H1 (cell line): ENCODE data around the gene LCNL1. TPM values are rescaled to one million over a fixed set of nuclear protein-coding genes. Genes with fewer than 3 reads are reported as not detected.

Source experiments
- CTCF ChIA-PET: fragments of 300-600 bp; sonication (Branson Sonifier 250); formaldehyde crosslinking; loops from one replicate; lab custom pipeline; 2021; ENCODE audit not compliant: partially characterized antibody; lab: Charles Lee
- POLR2A ChIA-PET: fragments of 300-600 bp; sonication (Branson Sonifier 250); formaldehyde crosslinking; loops from one replicate; lab custom pipeline; 2021; ENCODE audit warnings: inconsistent platforms; ENCODE audit not compliant: partially characterized antibody; lab: Charles Lee
- DNase-seq, 2 experiments: peaks; one replicate each; pipeline versions ENCODE4 v3.0.0 to v3.0.0-alpha.2; 2010 to 2022; ENCODE audit warnings: low spot score in 2 of 2, low read depth in 1 of 2, mixed read lengths in 1 of 2
- FAIRE-seq: peaks from 2 replicates; lab custom pipeline; 2011; peaks lifted over from hg19 to GRCh38; lab: Jason Lieb, UNC
- H2AFZ ChIP-seq: 2 replicates; pipeline ENCODE4 v1.8.1; 2012; ENCODE audit warnings: low read length, inconsistent platforms
- H2AK5ac ChIP-seq: 2 replicates; pipeline ENCODE4 v1.6.1; 2013; ENCODE audit warnings: low read depth, low read length
- H2BK120ac ChIP-seq: replicated peaks from 2 replicates; pipeline ENCODE3; 2013; ENCODE audit warnings: low read depth, low read length, inconsistent platforms
- H2BK12ac ChIP-seq: 2 replicates; pipeline ENCODE4 v1.6.1; 2013; ENCODE audit warnings: low read depth, low read length
- H2BK15ac ChIP-seq: 2 replicates; pipeline ENCODE4 v1.6.1; 2013; ENCODE audit warnings: low read length
- H2BK20ac ChIP-seq: 2 replicates; pipeline ENCODE4 v1.6.1; 2013; ENCODE audit warnings: low read length
- H2BK5ac ChIP-seq: 2 replicates; pipeline ENCODE4 v1.6.1; 2013; ENCODE audit warnings: low read depth, low read length
- H3K14ac ChIP-seq: 2 replicates; pipeline ENCODE4 v1.6.1; 2013; ENCODE audit warnings: inconsistent platforms; ENCODE audit not compliant: insufficient read length
- H3K18ac ChIP-seq: 2 replicates; pipeline ENCODE4 v1.6.1; 2013; ENCODE audit warnings: low read length; ENCODE audit errors: extremely low read depth
- H3K23ac ChIP-seq: 2 replicates; pipeline ENCODE4 v1.6.1; 2013; ENCODE audit warnings: inconsistent platforms; ENCODE audit not compliant: insufficient read length
- H3K23me2 ChIP-seq: 2 replicates; pipeline ENCODE4 v1.6.1; 2013; ENCODE audit warnings: low read depth, low read length
- H3K27ac ChIP-seq: 2 replicates; pipeline ENCODE4 v1.6.1; 2011; ENCODE audit warnings: low read depth, low read length, inconsistent platforms
- H3K27me3 ChIP-seq, 4 experiments: replicated peaks in 1 of 4; 1 replicate in 1 of 4; 2 replicates in 3 of 4; pipeline versions ENCODE4 v1.6.1 to v1.8.1; 2011 to 2013; ENCODE audit warnings: low read length in 3 of 4, mild to moderate bottlenecking in 3 of 4, inconsistent platforms in 2 of 4, mixed read lengths in 2 of 4, moderate library complexity in 1 of 4; ENCODE audit not compliant: control insufficient read depth in 3 of 4, insufficient read depth in 3 of 4; ENCODE audit errors: extremely low read depth in 1 of 4
- H3K36me3 ChIP-seq, 4 experiments: 2 replicates each; pipeline versions ENCODE4 v1.6.1 to v1.8.1; 2011 to 2013; ENCODE audit warnings: mild to moderate bottlenecking in 4 of 4, low read length in 3 of 4, moderate library complexity in 2 of 4, control low read depth in 1 of 4, inconsistent platforms in 1 of 4; ENCODE audit not compliant: insufficient read depth in 4 of 4, control insufficient read depth in 2 of 4
- H3K4ac ChIP-seq: replicated peaks from 2 replicates; pipeline ENCODE3; 2013; ENCODE audit warnings: low read length, low read depth, mixed read lengths, inconsistent platforms; ENCODE audit not compliant: insufficient read length
- H3K4me1 ChIP-seq, 4 experiments: replicated peaks in 1 of 4; 1 replicate in 1 of 4; 2 replicates in 3 of 4; pipeline versions ENCODE4 v1.6.1 to v1.8.1; 2011 to 2013; ENCODE audit warnings: low read length in 3 of 4, inconsistent platforms in 2 of 4, mixed read lengths in 1 of 4; ENCODE audit not compliant: insufficient read depth in 4 of 4, control insufficient read depth in 3 of 4
- H3K4me2 ChIP-seq, 2 experiments: 2 replicates each; pipeline versions ENCODE4 v1.6.1 to v1.8.1; 2011 to 2013; ENCODE audit warnings: low read depth in 2 of 2, low read length in 2 of 2, control low read depth in 1 of 2, inconsistent platforms in 1 of 2, mild to moderate bottlenecking in 1 of 2; ENCODE audit not compliant: insufficient read depth in 1 of 2
- H3K4me3 ChIP-seq, 4 experiments: fragments of 200-600, 300-600 bp in 1 of 4; sonication (generic), shearing (Covaris generic), sonication (Bioruptor Twin) in 1 of 4; 2 replicates each; pipeline versions ENCODE4 v1.5.1 to v1.8.1; 2011 to 2016; ENCODE audit warnings: low read length in 4 of 4, low read depth in 3 of 4, control low read depth in 2 of 4, inconsistent platforms in 2 of 4, mild to moderate bottlenecking in 2 of 4, mixed read lengths in 1 of 4, moderate library complexity in 1 of 4; ENCODE audit not compliant: insufficient read depth in 2 of 4; ENCODE audit errors: extremely low read depth in 1 of 4
- H3K56ac ChIP-seq: replicated peaks from 2 replicates; pipeline ENCODE3; 2013; ENCODE audit warnings: low read depth, mild to moderate bottlenecking, mixed read lengths, low read length, inconsistent platforms; ENCODE audit not compliant: insufficient read length
- H3K79me1 ChIP-seq: 2 replicates; pipeline ENCODE4 v1.6.1; 2013; ENCODE audit warnings: low read depth, low read length, control low read depth
- H3K79me2 ChIP-seq, 2 experiments: 2 replicates each; pipeline versions ENCODE4 v1.6.1 to v1.8.1; 2012 to 2013; ENCODE audit warnings: low read length in 2 of 2, mild to moderate bottlenecking in 2 of 2, inconsistent platforms in 1 of 2; ENCODE audit not compliant: insufficient read depth in 2 of 2, control insufficient read depth in 1 of 2
- H3K9ac ChIP-seq, 4 experiments: replicated peaks in 1 of 4; 1 replicate in 1 of 4; 2 replicates in 3 of 4; pipeline versions ENCODE4 v1.6.1 to v1.8.1; 2011 to 2013; ENCODE audit warnings: low read depth in 3 of 4, low read length in 3 of 4, control low read depth in 2 of 4, mild to moderate bottlenecking in 2 of 4, moderate library complexity in 2 of 4, inconsistent platforms in 1 of 4; ENCODE audit errors: extremely low read depth in 1 of 4
- H3K9me3 ChIP-seq, 2 experiments: 2 replicates each; pipeline versions ENCODE4 v1.6.1 to v1.8.1; 2012 to 2013; ENCODE audit warnings: mild to moderate bottlenecking in 2 of 2, moderate library complexity in 2 of 2, control low read depth in 1 of 2, inconsistent platforms in 1 of 2, low read depth in 1 of 2, low read length in 1 of 2, mixed read lengths in 1 of 2; ENCODE audit not compliant: insufficient read depth in 2 of 2
- H4K20me1 ChIP-seq, 2 experiments: replicated peaks in 1 of 2; 2 replicates each; pipeline versions ENCODE3 to v1.8.1; 2011 to 2013; ENCODE audit warnings: inconsistent platforms in 2 of 2, low read length in 2 of 2, mild to moderate bottlenecking in 1 of 2; ENCODE audit not compliant: insufficient read depth in 2 of 2, control insufficient read depth in 1 of 2
- H4K5ac ChIP-seq: 2 replicates; pipeline ENCODE4 v1.6.1; 2013; ENCODE audit warnings: low read length, low read depth, mixed read lengths, inconsistent platforms; ENCODE audit not compliant: insufficient read length
- H4K8ac ChIP-seq: 2 replicates; pipeline ENCODE4 v1.8.0; 2013; ENCODE audit warnings: mild to moderate bottlenecking, moderate library complexity, low read length, inconsistent platforms; ENCODE audit not compliant: insufficient read depth; ENCODE audit errors: extremely low read depth
- H4K91ac ChIP-seq: replicated peaks from 2 replicates; pipeline ENCODE3; 2013; ENCODE audit warnings: low read length, mixed read lengths, inconsistent platforms; ENCODE audit not compliant: insufficient read length
- CBX8 ChIP-seq: fragments of 300-800, 300-1000 bp; sonication (generic); IDR thresholded peaks from 2 replicates; pipeline ENCODE4 v1.7.1; 2016; ENCODE audit warnings: low read depth, low read length, borderline replicate concordance
- CTBP2 ChIP-seq: IDR thresholded peaks from 2 replicates; pipeline ENCODE4 v1.7.0; 2011; ENCODE audit warnings: borderline replicate concordance, mild to moderate bottlenecking, moderate library complexity, mixed read lengths, low read length; ENCODE audit not compliant: insufficient read depth, insufficient read length
- E2F6 ChIP-seq: IDR thresholded peaks from 2 replicates; pipeline ENCODE4 v1.6.1; 2012; ENCODE audit warnings: inconsistent platforms
- GABPA ChIP-seq: IDR thresholded peaks from 2 replicates; pipeline ENCODE4 v1.6.1; 2011; ENCODE audit warnings: mild to moderate bottlenecking, low read length, moderate library complexity, borderline replicate concordance; ENCODE audit not compliant: insufficient read depth
- KDM1A ChIP-seq: fragments of 200-600, 300-600 bp; sonication (generic); IDR thresholded peaks from 2 replicates; pipeline ENCODE4 v1.7.1; 2016; ENCODE audit warnings: mild to moderate bottlenecking, low read length, borderline replicate concordance
- POLR2A ChIP-seq, 2 experiments: IDR thresholded peaks; 1 replicate in 1 of 2; 2 replicates in 1 of 2; pipeline ENCODE4 v1.6.1; 2011; ENCODE audit warnings: low read depth in 2 of 2, low read length in 2 of 2, mild to moderate bottlenecking in 2 of 2; ENCODE audit errors: control extremely low read depth in 1 of 2
- POLR2AphosphoS5 ChIP-seq: IDR thresholded peaks from 2 replicates; pipeline ENCODE4 v1.6.1; 2011; ENCODE audit warnings: low read depth, low read length
- RFX5 ChIP-seq: IDR thresholded peaks from 2 replicates; pipeline ENCODE4 v1.6.1; 2011; ENCODE audit warnings: low read depth, low read length, improper control_type of control experiment, borderline replicate concordance
- SRF ChIP-seq: IDR thresholded peaks from 2 replicates; pipeline ENCODE4 v1.6.1; 2011; ENCODE audit warnings: mild to moderate bottlenecking, low read depth, low read length, moderate library complexity
- ZNF274 ChIP-seq: IDR thresholded peaks from 2 replicates; pipeline ENCODE4 v1.7.0; 2012; ENCODE audit warnings: low read length, borderline replicate concordance; ENCODE audit errors: extremely low read depth
- WGBS, 2 experiments: shearing (Covaris generic) in 1 of 2; methylation state at CpG; one replicate each; pipeline versions ENCODE4 v1.1.6 to v1.1.7; 2013 to 2015; ENCODE audit warnings: low lambda C conversion rate in 2 of 2, mixed read lengths in 2 of 2, inconsistent platforms in 1 of 2, low coverage in 1 of 2, missing lambda C conversion rate in 1 of 2; ENCODE audit not compliant: insufficient replicate concordance in 2 of 2, insufficient coverage in 1 of 2, insufficient read length in 1 of 2; ENCODE audit errors: extremely low coverage in 1 of 2, missing lambda C conversion rate in 1 of 2; 5-methylcytosine and 5-hydroxymethylcytosine counted together
- polyA plus RNA-seq, 7 experiments: library from polyadenylated mRNA; depleted of rRNA in 3 of 7; stranded (reverse) in 5 of 7; unstranded in 2 of 7; fragments of >200 nt in 5 of 7; fragments of 200-250 nt in 2 of 7; gene quantifications; 1 replicate in 5 of 7; 2 replicates in 1 of 7; 4 replicates in 1 of 7; pipeline versions ENCODE4 v1.2.1 to v1.2.3, GENCODE V29; 2011 to 2013; ENCODE audit warnings: missing spikeins in 2 of 7, mixed read lengths in 2 of 7
- total RNA-seq: library from RNA; stranded (reverse); fragmentation: NEBNext Ultra II Directional; extraction: Animal tissue kit (Norgen Biotek cat#: 25700); gene quantifications from 2 replicates; pipeline ENCODE4 v1.2.1, GENCODE V29; 2021
- TF ChIP-seq, protein P1 (sequence below): IDR thresholded peaks from 2 replicates; pipeline ENCODE4 v1.6.1; 2011; ENCODE audit warnings: low read depth, mild to moderate bottlenecking, low read length; ENCODE audit not compliant: insufficient read depth
- TF ChIP-seq, protein P2 (sequence below): IDR thresholded peaks from 2 replicates; pipeline ENCODE4 v1.6.1; 2011; ENCODE audit warnings: low read length, improper control_type of control experiment

LCNL1 gene
- total and polyA plus RNA-seq, 2 of the 8 experiments (the other 6 are each of a cell fraction or from before 2014, with no cell fraction given): 0.11 TPM; not detected in 1

DNA sequence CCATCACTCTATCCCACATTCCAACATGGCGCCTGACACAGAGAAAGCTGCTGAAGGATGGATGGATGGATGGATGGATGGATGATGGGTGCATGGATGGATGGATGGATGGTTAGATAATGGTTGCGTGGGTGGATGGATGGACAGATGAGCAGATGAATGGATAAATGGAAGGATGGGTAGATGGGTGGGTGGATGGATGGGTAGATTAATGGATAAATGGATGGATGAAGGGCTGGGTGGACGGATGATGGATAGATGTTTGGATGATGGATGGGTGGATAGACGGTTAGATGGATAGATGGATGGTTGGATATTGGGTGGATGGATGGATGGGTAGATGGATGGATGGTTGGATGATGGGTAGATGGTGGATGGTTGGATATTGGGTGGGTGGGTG lies 26.2 kb upstream of the LCNL1 start:
- Histone ChIP-seq H2AK5ac (no peak overlapping the region), H3K27me3 (no peaks in the 10 kb centered on the region), H3K14ac (no peak overlapping the region), H2BK15ac (no peak overlapping the region), H3K4me3 (no peak overlapping the region), H4K5ac (no peak overlapping the region), H2BK12ac (no peak overlapping the region), H3K23me2 (peaks cover 12% of the 10 kb centered on the region; the same call in 1 of the 2 replicates), H3K79me2 (no peaks in the 10 kb centered on the region), H3K4me2 (no peak overlapping the region), H4K20me1 (peaks cover 0 to 6% of the 10 kb centered on the region in 2 experiments), H3K9me3 (no peaks in the 10 kb centered on the region), H3K56ac (no peak overlapping the region), H4K8ac (no peak overlapping the region), H2BK5ac (no peak overlapping the region), H3K4me1 (peaks cover 0 to 2% (median 0%) of the 10 kb centered on the region in 4 experiments; a peak in 2 of 7 replicates), H2BK120ac (no peak overlapping the region), H3K27ac (no peak overlapping the region), H2AFZ (no peak overlapping the region), H3K18ac (no peak overlapping the region), H3K9ac (no peak overlapping the region), H4K91ac (no peak overlapping the region), H3K79me1 (no peaks in the 10 kb centered on the region), H3K4ac (no peak overlapping the region), H3K23ac (no peak overlapping the region), H2BK20ac (no peak overlapping the region), H3K36me3 (no peaks in the 10 kb centered on the region)
- 91 to 100% methylated on average over 2 to 4 of the region's 4 CpGs for WGBS, 2 experiments
- ChIA-PET CTCF (no interaction called here), POLR2A (no interaction called here)
- no peak for FAIRE-seq
- no peak for DNase-seq
- TF ChIP-seq SRF: no peak
- no peak for TF ChIP-seq KDM1A
- TF ChIP-seq E2F6: no peak
- TF ChIP-seq GABPA: no peak
- no peak for TF ChIP-seq ZNF274
- TF ChIP-seq CBX8: no peak
- no peak for TF ChIP-seq POLR2AphosphoS5
- TF ChIP-seq POLR2A (IDR thresholded peaks at IDR 0.05; ENCODE audit: control extremely low read depth in 1 of 2, low read depth in 2 of 2, low read length in 2 of 2): no peak
- TF ChIP-seq, protein P1, sequence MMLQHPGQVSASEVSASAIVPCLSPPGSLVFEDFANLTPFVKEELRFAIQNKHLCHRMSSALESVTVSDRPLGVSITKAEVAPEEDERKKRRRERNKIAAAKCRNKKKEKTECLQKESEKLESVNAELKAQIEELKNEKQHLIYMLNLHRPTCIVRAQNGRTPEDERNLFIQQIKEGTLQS: no peak
- no peak for TF ChIP-seq RFX5
- TF ChIP-seq, protein P2, sequence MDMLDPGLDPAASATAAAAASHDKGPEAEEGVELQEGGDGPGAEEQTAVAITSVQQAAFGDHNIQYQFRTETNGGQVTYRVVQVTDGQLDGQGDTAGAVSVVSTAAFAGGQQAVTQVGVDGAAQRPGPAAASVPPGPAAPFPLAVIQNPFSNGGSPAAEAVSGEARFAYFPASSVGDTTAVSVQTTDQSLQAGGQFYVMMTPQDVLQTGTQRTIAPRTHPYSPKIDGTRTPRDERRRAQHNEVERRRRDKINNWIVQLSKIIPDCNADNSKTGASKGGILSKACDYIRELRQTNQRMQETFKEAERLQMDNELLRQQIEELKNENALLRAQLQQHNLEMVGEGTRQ: no peak
- TF ChIP-seq CTBP2: no peak
